Activated CD8-positive, alpha-beta T cell treated with anti-CD3 and anti-CD28 coated beads for 36 hours (primary cell): Measurements from ENCODE around the gene DGKD. TPM values are rescaled to one million over a fixed set of nuclear protein-coding genes. Genes with fewer than 3 reads are reported as not detected.

Experiments used
- ATAC-seq: fragments of 200-7000 bp; cut with Tn5 transposase; one replicate; pipeline ENCODE4 v1.10.0; 2021; ENCODE audit warnings: mild to moderate bottlenecking, moderate library complexity
- CTCF ChIA-PET: fragments of 350-600 bp; sonication (Branson Sonifier 250); formaldehyde crosslinking; loops from one replicate; lab custom pipeline; 2021; ENCODE audit warnings: antibody characterized with exemption; lab: Charles Lee
- POLR2A ChIA-PET: fragments of 350-600 bp; sonication (Branson Sonifier 250); formaldehyde crosslinking; loops from one replicate; lab custom pipeline; 2021; ENCODE audit warnings: antibody characterized with exemption; lab: Charles Lee
- DNase-seq: peaks from one replicate; pipeline ENCODE4 v3.0.0-alpha.2; 2020
- H3K27ac Mint-ChIP-seq: one replicate; pipeline ENCODE4 v1.8.0; 2021; ENCODE audit warnings: mild to moderate bottlenecking, mixed read lengths
- H3K27me3 Mint-ChIP-seq: one replicate; pipeline ENCODE4 v1.8.0; 2021; ENCODE audit warnings: mixed read lengths
- H3K36me3 Mint-ChIP-seq: one replicate; pipeline ENCODE4 v1.8.0; 2021; ENCODE audit warnings: low read depth, mixed read lengths
- H3K4me1 Mint-ChIP-seq: one replicate; pipeline ENCODE4 v1.8.0; 2021; ENCODE audit warnings: low read depth, mixed read lengths
- H3K4me3 Mint-ChIP-seq: one replicate; pipeline ENCODE4 v1.8.0; 2021; ENCODE audit warnings: mild to moderate bottlenecking, moderate library complexity, mixed read lengths
- H3K9me3 Mint-ChIP-seq: one replicate; pipeline ENCODE4 v1.8.0; 2021; ENCODE audit warnings: mixed read lengths
- CTCF ChIP-seq: fragments of 200-600 bp; IDR thresholded peaks from one replicate; pipeline ENCODE4 v1.8.0; 2022; ENCODE audit warnings: antibody characterized with exemption, mild to moderate bottlenecking
- intact Hi-C: fragments of 100-400 bp; cut with micrococcal nuclease; formaldehyde crosslinking; loops from one replicate; pipeline ENCODE4 v1.10.0; 2022
- total RNA-seq, 2 experiments: library from RNA; stranded (reverse); gene quantifications; one replicate each; pipeline ENCODE4 v1.2.3, GENCODE V29; 2021

Gene DGKD
- total RNA-seq, 2 experiments from 2014 or later: 89.6 to 99.5 TPM

- DNase-seq (no peak), ATAC-seq (no peak)
- peaks cover 14% of the 10 kb centered on the region for H3K9me3 Mint-ChIP-seq
- no peaks in the 10 kb centered on the region for H3K27me3 Mint-ChIP-seq
- H3K4me1 Mint-ChIP-seq: peaks cover 62% of the 10 kb centered on the region
- TF ChIP-seq CTCF: no peak
- ChIA-PET POLR2A (interaction anchor here (0.6 to 1.5 kb wide), 4 partner anchors 11 to 51 kb away, joined by 3 to 4 read pairs (median 3); no protein-coding TSS in a partner anchor), CTCF (interaction anchor here (11.2 to 11.3 kb wide), 2 partner anchors 13 to 35 kb away, joined by 183 to 213 read pairs; no protein-coding TSS in a partner anchor)
- no peak overlapping the region for H3K4me3 Mint-ChIP-seq
- no peak overlapping the region for H3K27ac Mint-ChIP-seq
- peaks cover 55% of the 10 kb centered on the region for H3K36me3 Mint-ChIP-seq
- intact Hi-C loops: no loop called here
Measured at GRCh38 chr2:233406865-233407264, 52.6 kb downstream of the DGKD start.

GRCh38 chr2:233407771-233408181 lies 53.5 kb downstream of the DGKD start:
- Mint-ChIP-seq H3K27ac (peak overlapping the region; percentile 42), H3K4me3 (no peak overlapping the region), H3K36me3 (peaks cover 53% of the 10 kb centered on the region), H3K9me3 (peaks cover 20% of the 10 kb centered on the region), H3K27me3 (no peaks in the 10 kb centered on the region), H3K4me1 (peaks cover 56% of the 10 kb centered on the region)
- TF ChIP-seq CTCF: no peak
- DNase-seq (no peak), ATAC-seq (no peak)
- intact Hi-C loops: no loop called here
- POLR2A ChIA-PET: interaction anchor here (1.5 kb wide), 1 partner anchor 52 kb away, joined by 3 read pairs; no protein-coding TSS in a partner anchor
- CTCF ChIA-PET: interaction anchor here (11.2 to 11.3 kb wide), 2 partner anchors 12 to 34 kb away, joined by 183 to 213 read pairs; no protein-coding TSS in a partner anchor

- intact Hi-C loops: no loop called here
- no peak overlapping the region for H3K4me3 Mint-ChIP-seq
- peak; percentile 11 for ATAC-seq
Measured at GRCh38 chr2:233408366-233409285, 54.3 kb downstream of the DGKD start.

GRCh38 chr2:233409286-233409991 lies 55.1 kb downstream of the DGKD start:
- DNase-seq (no peak), ATAC-seq (peak; percentile 70)
- peaks cover 65% of the 10 kb centered on the region for H3K4me1 Mint-ChIP-seq
- H3K36me3 Mint-ChIP-seq: peaks cover 58% of the 10 kb centered on the region
- no peaks in the 10 kb centered on the region for H3K27me3 Mint-ChIP-seq
- POLR2A ChIA-PET: interaction anchor here (0.8 to 1.7 kb wide), 3 partner anchors 11 to 79 kb away, joined by 3 to 11 read pairs (median 4); no protein-coding TSS in a partner anchor
- TF ChIP-seq CTCF: no peak
- H3K4me3 Mint-ChIP-seq: no peak overlapping the region
- peak overlapping the region; percentile 81 for H3K27ac Mint-ChIP-seq
- H3K9me3 Mint-ChIP-seq: peaks cover 21% of the 10 kb centered on the region
- CTCF ChIA-PET: interaction anchor here (0.8 to 1.5 kb wide), 5 partner anchors 7 to 34 kb away, joined by 3 to 10 read pairs (median 4); no protein-coding TSS in a partner anchor
- intact Hi-C loops: no loop called here

More at GRCh38 chr2:233408366-233409285, 54.3 kb downstream of the DGKD start:
- H3K27me3 Mint-ChIP-seq: no peaks in the 10 kb centered on the region
- no peak for DNase-seq
- H3K4me1 Mint-ChIP-seq: peaks cover 61% of the 10 kb centered on the region
- POLR2A ChIA-PET: no interaction called here
- no peak for TF ChIP-seq CTCF
- peak overlapping the region; percentile 81 for H3K27ac Mint-ChIP-seq
- CTCF ChIA-PET: interaction anchor here (11.2 to 11.3 kb wide), 2 partner anchors 11 to 33 kb away, joined by 183 to 213 read pairs; no protein-coding TSS in a partner anchor
- peaks cover 59% of the 10 kb centered on the region for H3K36me3 Mint-ChIP-seq
- peaks cover 21% of the 10 kb centered on the region for H3K9me3 Mint-ChIP-seq
